Dendritic cell treated with granulocyte-macrophage colony-stimulating factor and Interleukin-4, amounts not matched to agents 40 ng/mL and 50 ng/mL, for 4 days (primary cell): ENCODE data around the gene MEGF11.
"Not testable (repeated sequence)": the region's sequence is repeated elsewhere in the genome, so short reads cannot be mapped to it uniquely, and the experiment has no call there.

Source experiments
- H3K27ac Mint-ChIP-seq: one replicate; pipeline ENCODE4 v1.8.0; 2022; ENCODE audit warnings: mild to moderate bottlenecking, mixed read lengths
- H3K27me3 Mint-ChIP-seq: one replicate; pipeline ENCODE4 v1.8.0; 2022; ENCODE audit warnings: mild to moderate bottlenecking, mixed read lengths
- H3K36me3 Mint-ChIP-seq: one replicate; pipeline ENCODE4 v1.8.0; 2022; ENCODE audit warnings: low read depth, mixed read lengths
- H3K4me1 Mint-ChIP-seq: one replicate; pipeline ENCODE4 v1.8.0; 2022; ENCODE audit warnings: low read depth, mixed read lengths
- H3K4me3 Mint-ChIP-seq: one replicate; pipeline ENCODE4 v1.8.0; 2022; ENCODE audit warnings: mild to moderate bottlenecking, moderate library complexity, mixed read lengths
- H3K9me3 Mint-ChIP-seq: one replicate; pipeline ENCODE4 v1.8.0; 2022; ENCODE audit warnings: mixed read lengths
- intact Hi-C: fragments of 100-400 bp; cut with micrococcal nuclease; formaldehyde crosslinking; loops from one replicate; pipeline ENCODE4 v1.15.0; 2022

Gene MEGF11

DNA sequence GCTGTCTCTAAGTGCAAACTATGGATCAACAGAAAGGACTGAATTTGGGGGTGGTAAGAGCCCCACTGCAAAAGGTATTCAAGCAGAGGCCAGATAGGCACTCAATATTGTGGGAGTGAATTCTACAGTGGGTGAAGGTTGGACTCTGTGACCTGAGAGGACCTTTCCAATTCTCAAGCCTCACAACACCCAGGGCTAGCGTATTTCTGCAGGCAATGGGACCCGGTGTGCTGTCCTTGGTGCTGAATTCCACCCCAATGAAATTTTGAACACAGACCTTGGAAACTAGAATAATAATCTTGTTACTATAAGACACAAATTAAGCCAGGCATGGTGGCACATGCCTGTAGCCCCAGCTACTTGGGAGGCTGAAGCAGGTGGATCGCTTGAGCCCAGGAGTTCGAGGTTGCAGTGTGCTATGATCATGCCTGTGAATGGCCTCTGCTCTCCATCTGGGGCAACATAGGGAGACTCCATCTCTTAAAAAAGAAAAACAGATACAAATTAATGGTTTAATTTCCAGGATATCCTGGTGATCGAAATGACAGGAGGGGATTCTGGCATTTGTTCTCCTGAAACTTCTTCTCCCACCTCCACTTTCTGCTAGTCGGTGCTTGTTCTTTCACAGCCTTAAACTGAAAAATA lies 248.8 kb downstream of the MEGF11 start:
- intact Hi-C loops: no loop called here
- no peak overlapping the region for H3K27ac Mint-ChIP-seq
- H3K9me3 Mint-ChIP-seq: no peaks in the 10 kb centered on the region
- H3K4me1 Mint-ChIP-seq: no peaks in the 10 kb centered on the region
- no peaks in the 10 kb centered on the region for H3K36me3 Mint-ChIP-seq
- H3K27me3 Mint-ChIP-seq: peaks cover 16% of the 10 kb centered on the region
- no peak overlapping the region for H3K4me3 Mint-ChIP-seq

GRCh38 chr15:66003129-66003528 lies 250.4 kb downstream of the MEGF11 start:
- H3K27ac Mint-ChIP-seq, H3K36me3 Mint-ChIP-seq, H3K9me3 Mint-ChIP-seq, H3K4me1 Mint-ChIP-seq, H3K4me3 Mint-ChIP-seq, intact Hi-C loops: not testable (repeated sequence)
- peaks cover 16% of the 10 kb centered on the region for H3K27me3 Mint-ChIP-seq

GRCh38 chr15:66001717-66002426 lies 251.7 kb downstream of the MEGF11 start:
- Mint-ChIP-seq H3K27ac (no peak overlapping the region), H3K4me1 (no peaks in the 10 kb centered on the region), H3K9me3 (no peaks in the 10 kb centered on the region), H3K36me3 (no peaks in the 10 kb centered on the region), H3K4me3 (no peak overlapping the region), H3K27me3 (peaks cover 18% of the 10 kb centered on the region)
- intact Hi-C loops: no loop called here

GRCh38 chr15:66001042-66001441 lies 252.5 kb downstream of the MEGF11 start:
- Mint-ChIP-seq H3K27ac (no peak overlapping the region), H3K4me3 (no peak overlapping the region), H3K36me3 (no peaks in the 10 kb centered on the region), H3K9me3 (no peaks in the 10 kb centered on the region), H3K4me1 (no peaks in the 10 kb centered on the region), H3K27me3 (peaks cover 22% of the 10 kb centered on the region)
- intact Hi-C loops: no loop called here

DNA sequence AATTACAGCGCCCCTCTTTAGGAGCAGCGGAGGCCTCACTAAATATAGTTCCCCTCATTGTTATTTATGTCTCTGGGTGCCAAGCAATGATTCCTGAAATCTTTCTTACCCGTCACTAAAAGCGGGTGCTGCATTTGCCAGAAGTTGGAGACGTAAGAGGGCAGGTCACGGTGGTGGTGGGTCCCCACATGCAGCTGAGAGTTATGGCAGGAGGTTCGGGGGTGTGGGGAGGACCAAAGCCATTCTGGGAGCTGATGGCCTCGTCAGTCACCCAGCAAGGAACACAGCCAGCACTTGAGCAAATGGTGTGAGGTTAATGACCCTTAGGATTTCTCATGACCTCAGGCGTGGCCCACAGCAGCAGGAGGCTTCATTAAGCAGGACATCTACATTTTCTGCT lies 255.1 kb downstream of the MEGF11 start:
- Mint-ChIP-seq H3K36me3 (no peaks in the 10 kb centered on the region), H3K9me3 (no peaks in the 10 kb centered on the region), H3K4me1 (no peaks in the 10 kb centered on the region), H3K4me3 (no peak overlapping the region), H3K27ac (no peak overlapping the region), H3K27me3 (peaks cover 26% of the 10 kb centered on the region)
- intact Hi-C loops: no loop called here

GRCh38 chr15:65996901-65997300 lies 256.6 kb downstream of the MEGF11 start:
- intact Hi-C loops: no loop called here
- H3K4me3 Mint-ChIP-seq: no peak overlapping the region
- H3K9me3 Mint-ChIP-seq: no peaks in the 10 kb centered on the region
- H3K4me1 Mint-ChIP-seq: no peaks in the 10 kb centered on the region
- H3K36me3 Mint-ChIP-seq: no peaks in the 10 kb centered on the region
- H3K27me3 Mint-ChIP-seq: peaks cover 36% of the 10 kb centered on the region
- H3K27ac Mint-ChIP-seq: no peak overlapping the region

GRCh38 chr15:65994832-65995231 lies 258.7 kb downstream of the MEGF11 start:
- Mint-ChIP-seq H3K27me3 (peaks cover 27% of the 10 kb centered on the region), H3K4me3 (no peak overlapping the region), H3K9me3 (no peaks in the 10 kb centered on the region), H3K36me3 (no peaks in the 10 kb centered on the region), H3K4me1 (no peaks in the 10 kb centered on the region), H3K27ac (no peak overlapping the region)
- intact Hi-C loops: no loop called here

DNA sequence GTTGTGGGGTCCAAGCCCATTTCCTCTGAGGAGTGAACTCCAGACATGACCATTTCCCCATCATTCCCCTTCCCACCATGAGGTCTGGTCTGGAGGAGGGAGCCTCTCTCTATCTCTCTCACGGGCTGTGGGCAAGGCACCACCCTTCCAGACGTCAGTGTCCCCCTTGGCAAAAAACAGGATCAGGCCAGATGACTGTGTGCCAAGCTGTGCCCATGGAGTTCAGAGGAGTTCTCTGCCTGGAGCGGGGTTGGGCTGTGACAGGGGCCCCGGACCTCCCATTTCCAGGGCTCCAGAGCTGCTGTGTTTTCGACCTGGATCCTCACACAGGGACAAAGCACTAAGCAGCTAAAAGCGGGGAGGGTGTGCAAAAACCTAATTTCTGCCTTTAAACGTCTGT lies 259.8 kb downstream of the MEGF11 start:
- Mint-ChIP-seq H3K4me1 (no peaks in the 10 kb centered on the region), H3K36me3 (no peaks in the 10 kb centered on the region), H3K4me3 (no peak overlapping the region), H3K27me3 (peaks cover 27% of the 10 kb centered on the region), H3K27ac (no peak overlapping the region), H3K9me3 (no peaks in the 10 kb centered on the region)
- intact Hi-C loops: no loop called here

DNA sequence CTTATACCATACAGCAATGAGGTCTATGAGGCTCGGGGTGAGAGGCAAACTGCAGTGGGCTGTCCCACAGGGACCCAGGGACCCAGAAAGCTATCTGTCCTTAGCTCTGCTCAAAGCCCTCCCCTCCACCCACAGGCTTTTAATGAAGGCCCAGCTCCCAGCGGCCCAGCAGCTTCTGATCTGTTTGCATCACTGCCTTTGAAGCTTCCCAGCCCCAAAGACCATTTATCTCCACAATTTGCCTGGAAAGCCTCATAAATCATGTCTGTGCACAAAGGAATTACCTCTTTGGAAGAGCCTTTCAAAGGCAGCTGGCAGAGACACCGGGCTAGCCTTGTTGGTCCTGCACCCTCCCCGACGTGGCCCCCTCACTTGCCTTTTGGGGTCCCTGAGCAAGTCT lies 260.3 kb downstream of the MEGF11 start:
- Mint-ChIP-seq H3K36me3 (no peaks in the 10 kb centered on the region), H3K4me1 (no peaks in the 10 kb centered on the region), H3K27ac (no peak overlapping the region), H3K9me3 (no peaks in the 10 kb centered on the region), H3K4me3 (no peak overlapping the region), H3K27me3 (peaks cover 29% of the 10 kb centered on the region)
- intact Hi-C loops: no loop called here

DNA sequence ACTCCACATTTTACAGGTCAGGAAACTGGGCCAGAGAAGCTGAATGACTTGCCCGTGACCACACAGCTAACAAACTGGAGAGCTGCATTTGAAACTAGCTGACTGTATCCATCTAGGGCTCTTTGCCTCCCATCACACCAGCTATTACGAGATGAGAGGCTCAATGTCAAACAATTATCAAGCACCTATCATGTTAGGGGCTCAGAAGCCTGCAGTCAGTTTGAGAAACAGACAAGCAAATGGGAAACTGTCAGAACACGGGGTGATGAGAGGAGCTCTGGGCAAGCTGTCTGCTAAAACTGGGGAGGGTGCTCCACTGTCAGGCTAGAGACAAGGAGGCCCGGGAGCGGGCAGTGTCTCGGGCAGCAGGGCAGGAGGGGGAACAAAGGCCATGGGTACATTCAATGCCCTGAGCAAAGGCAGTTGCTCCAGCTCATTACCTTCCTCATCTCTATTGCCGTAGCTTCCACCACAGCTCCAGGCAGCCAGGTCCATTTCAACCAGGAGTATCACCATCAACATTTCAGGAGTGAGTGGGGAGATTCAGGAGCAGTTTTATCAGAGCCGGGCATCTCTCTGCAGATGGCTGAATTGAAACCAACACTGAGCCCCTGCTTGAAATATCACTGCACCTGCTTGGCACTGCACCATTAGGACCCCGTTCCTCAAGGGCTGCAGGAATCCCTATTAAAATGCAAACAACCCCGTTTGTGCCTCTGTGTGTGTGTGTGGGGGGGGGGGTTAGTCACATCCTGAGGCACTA lies 261.6 kb downstream of the MEGF11 start:
- Mint-ChIP-seq H3K4me3 (no peak overlapping the region), H3K36me3 (no peaks in the 10 kb centered on the region), H3K27ac (no peak overlapping the region), H3K4me1 (no peaks in the 10 kb centered on the region), H3K27me3 (peaks cover 32% of the 10 kb centered on the region), H3K9me3 (no peaks in the 10 kb centered on the region)
- intact Hi-C loops: no loop called here

GRCh38 chr15:65990298-65990981 lies 263.1 kb downstream of the MEGF11 start:
- Mint-ChIP-seq H3K4me3 (no peak overlapping the region), H3K36me3 (no peaks in the 10 kb centered on the region), H3K27me3 (peaks cover 39% of the 10 kb centered on the region), H3K27ac (no peak overlapping the region), H3K9me3 (no peaks in the 10 kb centered on the region), H3K4me1 (no peaks in the 10 kb centered on the region)
- intact Hi-C loops: no loop called here

DNA sequence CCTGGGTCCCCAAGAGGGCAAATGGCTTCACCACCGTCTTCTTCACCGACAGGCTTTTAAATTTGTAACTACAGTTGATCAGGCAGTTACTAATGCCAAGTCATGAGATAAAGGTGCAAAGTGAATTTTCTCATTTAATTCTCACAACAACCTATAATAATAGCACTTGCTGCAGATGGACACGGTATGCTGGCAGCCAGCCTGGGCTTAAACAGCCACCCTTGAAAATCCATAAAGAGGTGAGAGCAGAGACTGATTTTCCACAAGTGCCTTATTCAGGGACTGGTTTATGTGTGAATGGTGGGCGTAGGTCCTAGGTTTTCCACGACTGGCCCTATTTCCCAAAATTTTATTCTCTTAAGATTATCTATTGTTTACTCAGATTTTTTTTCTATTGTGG lies 266.4 kb downstream of the MEGF11 start:
- Mint-ChIP-seq H3K27ac (no peak overlapping the region), H3K36me3 (no peaks in the 10 kb centered on the region), H3K9me3 (no peaks in the 10 kb centered on the region), H3K4me3 (no peak overlapping the region), H3K4me1 (no peaks in the 10 kb centered on the region), H3K27me3 (peaks cover 51% of the 10 kb centered on the region)
- intact Hi-C loops: no loop called here

DNA sequence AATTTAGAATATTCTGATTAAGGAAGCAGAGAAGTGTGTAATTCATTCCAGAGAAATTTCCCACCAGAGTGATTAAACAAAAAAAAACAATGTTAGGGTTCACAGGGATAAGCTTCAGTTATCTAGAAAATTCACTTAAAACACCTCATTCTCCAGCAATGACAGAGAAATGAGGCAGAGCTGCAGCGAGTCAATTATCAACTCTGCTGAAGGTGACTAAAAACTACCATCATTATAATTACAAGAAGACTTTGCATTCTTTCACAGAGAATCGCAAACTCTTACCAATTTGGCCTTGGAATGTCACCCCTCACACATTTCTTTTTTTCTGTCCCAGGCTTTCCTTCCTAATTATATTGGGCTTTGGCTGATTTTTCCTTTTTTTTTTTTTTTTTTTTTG lies 267.1 kb downstream of the MEGF11 start:
- H3K27me3 Mint-ChIP-seq: peaks cover 53% of the 10 kb centered on the region
- H3K4me3 Mint-ChIP-seq: no peak overlapping the region
- intact Hi-C loops: no loop called here
- H3K36me3 Mint-ChIP-seq: no peaks in the 10 kb centered on the region
- no peaks in the 10 kb centered on the region for H3K4me1 Mint-ChIP-seq
- no peak overlapping the region for H3K27ac Mint-ChIP-seq
- no peaks in the 10 kb centered on the region for H3K9me3 Mint-ChIP-seq

- Mint-ChIP-seq H3K27me3 (peaks cover 61% of the 10 kb centered on the region), H3K27ac (no peak overlapping the region), H3K9me3 (no peaks in the 10 kb centered on the region), H3K4me3 (no peak overlapping the region), H3K4me1 (no peaks in the 10 kb centered on the region), H3K36me3 (no peaks in the 10 kb centered on the region)
- intact Hi-C loops: no loop called here
These were observed 268.2 kb downstream of the MEGF11 start for GRCh38 chr15:65985387-65985786.
